RWPE2 (cell line): Measurements from ENCODE around the gene MSGN1.
A peak's percentile ranks its signal among the peaks of the same experiment; 100 is the strongest.

ENCODE experiments used
- ATAC-seq: fragments of 200-7000 bp; cut with Tn5 transposase; 3 replicates; pipeline ENCODE4 v1.9.1; 2021; ENCODE audit warnings: low read depth
- DNase-seq: peaks from one replicate; pipeline ENCODE4 v3.0.0-alpha.2; 2020; ENCODE audit warnings: low spot score
- H3K27ac ChIP-seq: fragments of 450-650 bp; 2 replicates; pipeline ENCODE4 v1.5.1; 2017; ENCODE audit warnings: mild to moderate bottlenecking; ENCODE audit not compliant: poor library complexity, severe bottlenecking
- H3K27me3 ChIP-seq: fragments of 250-450 bp; sonication (Bioruptor Pico); 2 replicates; pipeline ENCODE4 v1.5.1; 2021; ENCODE audit warnings: mild to moderate bottlenecking, moderate library complexity; ENCODE audit not compliant: insufficient read depth, poor library complexity, severe bottlenecking
- H3K36me3 ChIP-seq: fragments of 250-450 bp; sonication (Bioruptor Pico); 2 replicates; pipeline ENCODE4 v1.5.1; 2020; ENCODE audit warnings: low read depth, mild to moderate bottlenecking, moderate library complexity
- H3K4me1 ChIP-seq: fragments of 250-450 bp; sonication (Bioruptor Pico); 2 replicates; pipeline ENCODE4 v1.5.1; 2021; ENCODE audit warnings: mild to moderate bottlenecking, moderate library complexity; ENCODE audit not compliant: insufficient read depth, poor library complexity, severe bottlenecking
- H3K4me3 ChIP-seq: fragments of 250-450 bp; sonication (Bioruptor Pico); 2 replicates; pipeline ENCODE4 v1.5.1; 2021; ENCODE audit warnings: mild to moderate bottlenecking, moderate library complexity; ENCODE audit not compliant: severe bottlenecking
- H3K9me3 ChIP-seq: fragments of 250-450 bp; sonication (Bioruptor Pico); 2 replicates; pipeline ENCODE4 v1.5.1; 2021; ENCODE audit warnings: mild to moderate bottlenecking, moderate library complexity; ENCODE audit not compliant: severe bottlenecking
- CTCF ChIP-seq: fragments of 450-650 bp; IDR thresholded peaks from one replicate; pipeline ENCODE4 v1.5.1; 2017; ENCODE audit warnings: mild to moderate bottlenecking, moderate library complexity; ENCODE audit not compliant: poor library complexity, severe bottlenecking

Gene MSGN1

GRCh38 chr2:17804358-17804757 is 11.9 kb upstream of the MSGN1 start:
- Histone ChIP-seq H3K4me1 (no peaks in the 10 kb centered on the region), H3K36me3 (no peaks in the 10 kb centered on the region), H3K4me3 (no peak overlapping the region), H3K27me3 (no peaks in the 10 kb centered on the region), H3K27ac (no peak overlapping the region), H3K9me3 (no peaks in the 10 kb centered on the region)
- no peak for TF ChIP-seq CTCF
- DNase-seq (no peak), ATAC-seq (no peak)

GRCh38 chr2:17805166-17805565 is 11.1 kb upstream of the MSGN1 start:
- no peaks in the 10 kb centered on the region for H3K27me3 ChIP-seq
- H3K36me3 ChIP-seq: no peaks in the 10 kb centered on the region
- H3K4me3 ChIP-seq: no peak overlapping the region
- DNase-seq: no peak
- ATAC-seq: no peak
- no peaks in the 10 kb centered on the region for H3K4me1 ChIP-seq
- no peak overlapping the region for H3K27ac ChIP-seq
- H3K9me3 ChIP-seq: no peaks in the 10 kb centered on the region
- no peak for TF ChIP-seq CTCF

GRCh38 chr2:17805717-17806363 is 10.4 kb upstream of the MSGN1 start:
- H3K36me3 ChIP-seq: no peaks in the 10 kb centered on the region
- no peaks in the 10 kb centered on the region for H3K9me3 ChIP-seq
- no peaks in the 10 kb centered on the region for H3K4me1 ChIP-seq
- H3K4me3 ChIP-seq: no peak overlapping the region
- DNase-seq: no peak
- ATAC-seq: no peak
- TF ChIP-seq CTCF: no peak
- no peaks in the 10 kb centered on the region for H3K27me3 ChIP-seq
- H3K27ac ChIP-seq: no peak overlapping the region

- TF ChIP-seq CTCF: no peak
- peak; percentile 92 for ATAC-seq
- peaks cover 31% of the 10 kb centered on the region for H3K4me1 ChIP-seq
Measured at GRCh38 chr2:17813010-17813741, 3.1 kb upstream of the MSGN1 start.

More at GRCh38 chr2:17813010-17813741, 3.1 kb upstream of the MSGN1 start:
- Histone ChIP-seq H3K36me3 (no peaks in the 10 kb centered on the region), H3K9me3 (no peaks in the 10 kb centered on the region), H3K27me3 (no peaks in the 10 kb centered on the region), H3K27ac (peak overlapping the region; percentile 53), H3K4me3 (no peak overlapping the region)
- no peak for DNase-seq
